K562 (cell line): Measurements from ENCODE around the gene IFT52. TPM values are rescaled to one million over a fixed set of nuclear protein-coding genes. Genes with fewer than 3 reads are reported as not detected.

Source experiments
- ATAC-seq: fragments of 200-7000 bp; cut with Tn5 transposase; 3 replicates; pipeline ENCODE4 v1.9.1; 2020; ENCODE audit warnings: moderate library complexity
- BruUV-seq: library from RNA; stranded (reverse); fragments of 400-500 nt; replicated peaks from 2 replicates; lab custom pipeline; 2021; lab: Mats Ljungman, UMichigan
- CTCF ChIA-PET: fragments of 300-600 bp; formaldehyde crosslinking; extraction: SDS; loops from one replicate; lab custom pipeline; 2021; ENCODE audit warnings: low intra/inter-chr PET ratio; lab: Yijun Ruan, JAX
- POLR2A ChIA-PET: fragments of 300-600, 350-650 bp; sonication (Branson Sonifier 250); formaldehyde crosslinking; extraction: SDS; loops from one replicate; lab custom pipeline; 2021; ENCODE audit warnings: antibody characterized with exemption, inconsistent platforms; lab: Yijun Ruan, JAX
- DNase-seq, 4 experiments: peaks; one replicate each; pipeline versions ENCODE4 v3.0.0 to v3.0.0-alpha.2; 2011 to 2018; ENCODE audit warnings: low spot score in 3 of 4, mixed read lengths in 3 of 4; ENCODE audit errors: extremely low read depth in 1 of 4
- FAIRE-seq: peaks from 2 replicates; lab custom pipeline; 2011; peaks lifted over from hg19 to GRCh38; lab: Jason Lieb, UNC
- H2AFZ ChIP-seq: 2 replicates; pipeline ENCODE4 v1.6.0; 2011; ENCODE audit warnings: low read depth, low read length, control low read depth, inconsistent platforms
- H3K27ac ChIP-seq: fragments of 200-600 bp; 3 replicates; pipeline ENCODE4 v1.8.0; 2011; ENCODE audit warnings: low read depth, mild to moderate bottlenecking, control low read depth, inconsistent platforms, low read length, moderate library complexity, mixed read lengths; ENCODE audit errors: extremely low read depth
- H3K27me3 ChIP-seq, 2 experiments: fragments of 300-600 bp in 1 of 2; 2 replicates in 1 of 2; 3 replicates in 1 of 2; pipeline versions ENCODE4 v1.6.0 to v1.8.0; 2011; ENCODE audit warnings: inconsistent platforms in 2 of 2, low read length in 2 of 2, mild to moderate bottlenecking in 1 of 2, mixed read lengths in 1 of 2, moderate library complexity in 1 of 2; ENCODE audit not compliant: control insufficient read depth in 2 of 2, insufficient read depth in 2 of 2
- H3K36me3 ChIP-seq: fragments of 300-600 bp; 3 replicates; pipeline ENCODE4 v1.8.0; 2011; ENCODE audit warnings: mild to moderate bottlenecking, low read length, inconsistent platforms; ENCODE audit not compliant: control insufficient read depth, insufficient read depth
- H3K4me1 ChIP-seq, 2 experiments: fragments of 200-600 bp in 1 of 2; replicated peaks in 1 of 2; 2 replicates in 1 of 2; 3 replicates in 1 of 2; pipeline versions ENCODE4 v1.5.1 to v1.8.0; 2011; ENCODE audit warnings: inconsistent platforms in 2 of 2, low read length in 2 of 2, mild to moderate bottlenecking in 1 of 2, mixed read lengths in 1 of 2, moderate library complexity in 1 of 2; ENCODE audit not compliant: control insufficient read depth in 2 of 2, insufficient read depth in 2 of 2
- H3K4me2 ChIP-seq: 2 replicates; pipeline ENCODE4 v1.6.1; 2011; ENCODE audit warnings: low read length, control low read depth, inconsistent platforms, mixed read lengths; ENCODE audit not compliant: insufficient read depth
- H3K4me3 ChIP-seq: fragments of 200-600 bp; sonication (generic), shearing (Covaris generic); 2 replicates; pipeline ENCODE4 v1.5.1; 2016; ENCODE audit warnings: control low read depth, inconsistent platforms
- H3K79me2 ChIP-seq: fragments of 200-600 bp; 3 replicates; pipeline ENCODE4 v1.8.0; 2011; ENCODE audit warnings: low read length, inconsistent platforms; ENCODE audit not compliant: control insufficient read depth, insufficient read depth
- H3K9ac ChIP-seq, 2 experiments: 2 replicates each; pipeline versions ENCODE4 v1.6.0 to v1.6.1; 2011; ENCODE audit warnings: low read depth in 2 of 2, low read length in 2 of 2, control low read depth in 1 of 2, inconsistent platforms in 1 of 2, mild to moderate bottlenecking in 1 of 2, mixed read lengths in 1 of 2; ENCODE audit not compliant: insufficient read depth in 1 of 2
- H3K9me1 ChIP-seq: one replicate; pipeline ENCODE4 v1.6.0; 2011; ENCODE audit warnings: inconsistent platforms, mild to moderate bottlenecking, low read length, moderate library complexity; ENCODE audit not compliant: control insufficient read depth, insufficient read depth
- H3K9me3 ChIP-seq: replicated peaks from 2 replicates; pipeline ENCODE4 v1.5.1; 2011; ENCODE audit warnings: low read depth, low read length, inconsistent platforms; ENCODE audit not compliant: control insufficient read depth, insufficient read depth
- H4K20me1 ChIP-seq: replicated peaks from 2 replicates; pipeline ENCODE4 v1.6.1; 2011; ENCODE audit warnings: low read length, inconsistent platforms, mixed read lengths; ENCODE audit not compliant: control insufficient read depth, insufficient read depth
- BRF1 ChIP-seq: IDR thresholded peaks from 3 replicates; pipeline ENCODE4 v1.6.1; 2011; ENCODE audit warnings: borderline replicate concordance, mild to moderate bottlenecking; ENCODE audit not compliant: insufficient read length; ENCODE audit errors: extremely low read depth
- C11orf30 ChIP-seq: fragments of 450-650 bp; IDR thresholded peaks from 2 replicates; pipeline ENCODE4 v1.6.1; 2016; ENCODE audit warnings: low read depth, mild to moderate bottlenecking
- CHD2 ChIP-seq: IDR thresholded peaks from 2 replicates; pipeline ENCODE4 v1.6.1; 2011; ENCODE audit warnings: low read depth, low read length
- ELF1 ChIP-seq: fragments of 200-800 bp; sonication (Bioruptor generic); IDR thresholded peaks from 2 replicates; pipeline ENCODE4 v1.6.1; 2016; ENCODE audit warnings: missing genetic modification characterization, missing compliant biosample characterization
- LARP7 ChIP-seq: fragments of 450-650 bp; IDR thresholded peaks from 2 replicates; pipeline ENCODE4 v1.6.1; 2016
- MAFF ChIP-seq: IDR thresholded peaks from 2 replicates; pipeline ENCODE4 v1.6.1; 2012; ENCODE audit warnings: low read length, improper control_type of control experiment
- NR1H2 ChIP-seq: sonication (generic); formaldehyde crosslinking; IDR thresholded peaks from 2 replicates; pipeline ENCODE4 v1.4.0; 2020; ENCODE audit warnings: mild to moderate bottlenecking, missing genetic modification reagents
- PML ChIP-seq: IDR thresholded peaks from 2 replicates; pipeline ENCODE4 v1.6.1; 2012; ENCODE audit warnings: low read length, inconsistent platforms
- RFX1 ChIP-seq: fragments of 450-650 bp; IDR thresholded peaks from 2 replicates; pipeline ENCODE4 v1.6.1; 2016; ENCODE audit warnings: mild to moderate bottlenecking, moderate library complexity
- SIRT6 ChIP-seq: IDR thresholded peaks from one replicate; pipeline ENCODE4 v1.6.1; 2012; ENCODE audit warnings: low read depth, mild to moderate bottlenecking, control low read depth, inconsistent platforms, low read length, moderate library complexity
- SP1 ChIP-seq: sonication (generic); formaldehyde crosslinking; IDR thresholded peaks from 2 replicates; pipeline ENCODE4 v1.8.1; 2022; ENCODE audit warnings: mild to moderate bottlenecking, missing genetic modification reagents
- ZNF316 ChIP-seq: fragments of 450-650 bp; IDR thresholded peaks from 2 replicates; pipeline ENCODE4 v1.6.1; 2016
- ZNF699 ChIP-seq: fragments of 250-450 bp; sonication (Bioruptor Pico); IDR thresholded peaks from 2 replicates; pipeline ENCODE4 v1.8.0; 2021; ENCODE audit warnings: mild to moderate bottlenecking, moderate library complexity; ENCODE audit not compliant: insufficient replicate concordance
- WGBS: fragments of 100-300 bp; shearing (Covaris generic); methylation state at CpG from one replicate; pipeline ENCODE4 v1.1.6; 2016; ENCODE audit warnings: low coverage, mixed read lengths; ENCODE audit not compliant: insufficient coverage; ENCODE audit errors: missing lambda C conversion rate; 5-methylcytosine and 5-hydroxymethylcytosine counted together
- in situ Hi-C: fragments of 300-500 bp; cut with MboI; formaldehyde crosslinking; loops from 4 replicates; pipeline ENCODE4 v1.15.0; 2018; ENCODE audit warnings: inconsistent platforms, mixed read lengths
- intact Hi-C: fragments of 100-400 bp; cut with micrococcal nuclease; formaldehyde crosslinking; loops from 2 replicates; pipeline ENCODE4 v1.14.2; 2022
- polyA plus RNA-seq, 8 experiments: library from polyadenylated mRNA; depleted of rRNA in 4 of 8; stranded (reverse) in 5 of 8; unstranded in 3 of 8; fragments of >200 nt; fragmentation: Nextera tagmentation in 2 of 8; fragmentation: Illumina TruSeq in 1 of 8; extraction: Ambion mirVana in 2 of 8; extraction: Trizol in 1 of 8; gene quantifications; 2 replicates each; pipeline versions ENCODE4 v1.2.1 to v1.2.3, GENCODE V29; 2011 to 2014; ENCODE audit warnings: inconsistent platforms in 1 of 8, missing spikeins in 1 of 8
- total RNA-seq, 7 experiments: library from RNA; depleted of rRNA in 6 of 7; stranded (reverse); fragments of >200 nt in 6 of 7; fragmentation: Illumina TruSeq in 2 of 7; extraction: Trizol in 2 of 7; gene quantifications; 2 replicates each; pipeline versions ENCODE4 v1.2.1 to v1.2.3, GENCODE V29; 2011 to 2021; ENCODE audit warnings: low replicate concordance in 1 of 7
- TF ChIP-seq, protein P1 (sequence below): fragments of 450-650 bp; IDR thresholded peaks from one replicate; pipeline ENCODE4 v1.6.1; 2018; ENCODE audit warnings: mild to moderate bottlenecking, moderate library complexity; ENCODE audit not compliant: partially characterized antibody
- TF ChIP-seq, protein P2 (sequence below): fragments of 250-450 bp; sonication (Bioruptor Pico); IDR thresholded peaks from 2 replicates; pipeline ENCODE4 v1.9.0; 2021; ENCODE audit warnings: mild to moderate bottlenecking, inconsistent platforms

Gene IFT52
- total and polyA plus RNA-seq, 9 of the 15 experiments (the other 6 are each of a cell fraction or from before 2014, with no cell fraction given) = 11.0 to 31.4 (median 20.4) TPM

- no peak overlapping the region for H2AFZ ChIP-seq
- peaks cover 6% of the 10 kb centered on the region for H3K9me1 ChIP-seq
- H4K20me1 ChIP-seq = no peaks in the 10 kb centered on the region
- no peaks in the 10 kb centered on the region for H3K79me2 ChIP-seq
- no peak overlapping the region for H3K9ac ChIP-seq
- in situ Hi-C loops (loop anchor here (10.0 kb wide), 1 partner anchor 542 kb away; no protein-coding TSS in a partner anchor), intact Hi-C loops (no loop called here)
- ATAC-seq (no peak), DNase-seq (no peak), FAIRE-seq (no peak)
- no peak overlapping the region for H3K4me3 ChIP-seq
- no peaks in the 10 kb centered on the region for H3K9me3 ChIP-seq
- ChIA-PET POLR2A (no interaction called here), CTCF (no interaction called here)
- TF ChIP-seq, protein P1, sequence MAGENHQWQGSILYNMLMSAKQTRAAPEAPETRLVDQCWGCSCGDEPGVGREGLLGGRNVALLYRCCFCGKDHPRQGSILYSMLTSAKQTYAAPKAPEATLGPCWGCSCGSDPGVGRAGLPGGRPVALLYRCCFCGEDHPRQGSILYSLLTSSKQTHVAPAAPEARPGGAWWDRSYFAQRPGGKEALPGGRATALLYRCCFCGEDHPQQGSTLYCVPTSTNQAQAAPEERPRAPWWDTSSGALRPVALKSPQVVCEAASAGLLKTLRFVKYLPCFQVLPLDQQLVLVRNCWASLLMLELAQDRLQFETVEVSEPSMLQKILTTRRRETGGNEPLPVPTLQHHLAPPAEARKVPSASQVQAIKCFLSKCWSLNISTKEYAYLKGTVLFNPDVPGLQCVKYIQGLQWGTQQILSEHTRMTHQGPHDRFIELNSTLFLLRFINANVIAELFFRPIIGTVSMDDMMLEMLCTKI = no peak
- TF ChIP-seq MAFF (peak; percentile 18; the same call in 1 of the 2 replicates), BRF1 (no peak), SP1 (CRISPR knock-in tag) (no peak), PML (no peak), ZNF699 (CRISPR knock-in tag) (no peak), ZNF316 (peak; percentile 78), LARP7 (no peak), RFX1 (no peak), NR1H2 (CRISPR knock-in tag) (no peak), SIRT6 (no peak), ELF1 (tag) (no peak), C11orf30 (peak; percentile 52; the same call in 1 of the 2 replicates), CHD2 (no peak)
- TF ChIP-seq, protein P2, sequence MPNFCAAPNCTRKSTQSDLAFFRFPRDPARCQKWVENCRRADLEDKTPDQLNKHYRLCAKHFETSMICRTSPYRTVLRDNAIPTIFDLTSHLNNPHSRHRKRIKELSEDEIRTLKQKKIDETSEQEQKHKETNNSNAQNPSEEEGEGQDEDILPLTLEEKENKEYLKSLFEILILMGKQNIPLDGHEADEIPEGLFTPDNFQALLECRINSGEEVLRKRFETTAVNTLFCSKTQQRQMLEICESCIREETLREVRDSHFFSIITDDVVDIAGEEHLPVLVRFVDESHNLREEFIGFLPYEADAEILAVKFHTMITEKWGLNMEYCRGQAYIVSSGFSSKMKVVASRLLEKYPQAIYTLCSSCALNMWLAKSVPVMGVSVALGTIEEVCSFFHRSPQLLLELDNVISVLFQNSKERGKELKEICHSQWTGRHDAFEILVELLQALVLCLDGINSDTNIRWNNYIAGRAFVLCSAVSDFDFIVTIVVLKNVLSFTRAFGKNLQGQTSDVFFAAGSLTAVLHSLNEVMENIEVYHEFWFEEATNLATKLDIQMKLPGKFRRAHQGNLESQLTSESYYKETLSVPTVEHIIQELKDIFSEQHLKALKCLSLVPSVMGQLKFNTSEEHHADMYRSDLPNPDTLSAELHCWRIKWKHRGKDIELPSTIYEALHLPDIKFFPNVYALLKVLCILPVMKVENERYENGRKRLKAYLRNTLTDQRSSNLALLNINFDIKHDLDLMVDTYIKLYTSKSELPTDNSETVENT (CRISPR knock-in tag) = no peak
- H3K4me1 ChIP-seq = peaks cover 18 to 20% of the 10 kb centered on the region in 2 experiments; a peak in 4 of 5 replicates
- 55% methylated on average over 4 of the region's 4 CpGs for WGBS
- no peak overlapping the region for H3K27ac ChIP-seq
- H3K4me2 ChIP-seq = no peak overlapping the region
- no peaks in the 10 kb centered on the region for H3K27me3 ChIP-seq
- H3K36me3 ChIP-seq = peaks cover 5% of the 10 kb centered on the region; the same call in 1 of the 3 replicates
- BruUV-seq = no TSS peak
Measured at GRCh38 chr20:43542674-43543073, 48.1 kb upstream of the IFT52 start.
